T-cell (primary cell): Measurements from ENCODE around the gene CKS2. TPM values are rescaled to one million over a fixed set of nuclear protein-coding genes. Genes with fewer than 3 reads are reported as not detected.

Experiments used
- ATAC-seq, 4 experiments: fragments of 200-7000 bp in 3 of 4; fragments of 150-1000 bp in 1 of 4; cut with Tn5 transposase; replicated peaks in 1 of 4; 1 replicate in 3 of 4; 2 replicates in 1 of 4; pipeline ENCODE4 v1.10.0; 2021; ENCODE audit warnings: moderate library complexity in 3 of 4, mild to moderate bottlenecking in 2 of 4, moderate number of reproducible peaks in 1 of 4
- CTCF ChIA-PET, 2 donors: fragments of 300-600 bp; sonication (Branson Sonifier 250); formaldehyde crosslinking; loops; one replicate each; lab custom pipeline; 2022; ENCODE audit warnings: antibody characterized with exemption in 2 of 2; lab: Charles Lee
- POLR2A ChIA-PET, 2 donors: fragments of 300-600 bp; sonication (Branson Sonifier 250); formaldehyde crosslinking; loops; one replicate each; lab custom pipeline; 2022; ENCODE audit warnings: antibody characterized with exemption in 2 of 2; lab: Charles Lee
- DNase-seq, 35 experiments: peaks; one replicate each; pipeline versions ENCODE4 v3.0.0 to v3.0.0-alpha.2; 2013 to 2023
- H3K27ac ChIP-seq: one replicate; pipeline ENCODE4 v1.5.1; 2013; ENCODE audit warnings: low read length
- H3K27me3 ChIP-seq, 2 experiments: replicated peaks in 1 of 2; 1 replicate in 1 of 2; 2 replicates in 1 of 2; pipeline versions ENCODE4 v1.6.1 to v1.7.0; 2013; ENCODE audit warnings: low read length in 1 of 2, mixed read lengths in 1 of 2; ENCODE audit not compliant: control insufficient read depth in 2 of 2, insufficient read depth in 2 of 2; ENCODE audit errors: extremely low read depth in 1 of 2
- H3K36me3 ChIP-seq, 2 donors: 1 replicate in 1 of 2; 2 replicates in 1 of 2; pipeline versions ENCODE4 v1.6.1 to v1.7.0; 2013; ENCODE audit warnings: low read length in 1 of 2; ENCODE audit not compliant: control insufficient read depth in 2 of 2, insufficient read depth in 1 of 2; ENCODE audit errors: extremely low read depth in 1 of 2
- H3K4me1 ChIP-seq, 2 experiments: 1 replicate in 1 of 2; 2 replicates in 1 of 2; pipeline versions ENCODE4 v1.6.1 to v1.7.0; 2013; ENCODE audit warnings: low read length in 2 of 2, mixed read lengths in 1 of 2; ENCODE audit not compliant: insufficient read depth in 2 of 2, control insufficient read depth in 1 of 2; ENCODE audit errors: extremely low read depth in 1 of 2
- H3K4me3 ChIP-seq, 2 donors: 1 replicate in 1 of 2; 2 replicates in 1 of 2; pipeline versions ENCODE4 v1.5.1 to v1.7.0; 2013; ENCODE audit warnings: mild to moderate bottlenecking in 2 of 2, low read length in 1 of 2, moderate library complexity in 1 of 2; ENCODE audit not compliant: control insufficient read depth in 1 of 2; ENCODE audit errors: extremely low read depth in 1 of 2
- H3K9me3 ChIP-seq: 2 replicates; pipeline ENCODE4 v1.7.0; 2013
- H3K27ac Mint-ChIP-seq, 2 donors: one replicate each; pipeline ENCODE4 v1.8.0; 2020 to 2021; ENCODE audit warnings: mild to moderate bottlenecking in 2 of 2, mixed read lengths in 2 of 2
- H3K27me3 Mint-ChIP-seq, 2 donors: one replicate each; pipeline ENCODE4 v1.8.0; 2021 to 2022; ENCODE audit warnings: mixed read lengths in 2 of 2
- H3K36me3 Mint-ChIP-seq: one replicate; pipeline ENCODE4 v1.8.0; 2021; ENCODE audit warnings: mixed read lengths
- H3K4me1 Mint-ChIP-seq, 3 donors: one replicate each; pipeline ENCODE4 v1.8.0; 2020 to 2022; ENCODE audit warnings: mixed read lengths in 3 of 3, mild to moderate bottlenecking in 1 of 3
- H3K4me3 Mint-ChIP-seq, 3 donors: one replicate each; pipeline ENCODE4 v1.8.0; 2020 to 2022; ENCODE audit warnings: mild to moderate bottlenecking in 3 of 3, mixed read lengths in 3 of 3, moderate library complexity in 3 of 3
- H3K9me3 Mint-ChIP-seq, 3 donors: one replicate each; pipeline ENCODE4 v1.8.0; 2020 to 2022; ENCODE audit warnings: mixed read lengths in 3 of 3
- WGBS: methylation state at CpG from one replicate; pipeline ENCODE4 v1.1.5; 2013; ENCODE audit warnings: missing lambda C conversion rate; ENCODE audit not compliant: insufficient coverage; 5-methylcytosine and 5-hydroxymethylcytosine counted together
- total RNA-seq, 35 experiments: library from RNA in 6 of 35; stranded (reverse) in 6 of 35; fragments of 120-200 nt in 1 of 35; gene quantifications; one replicate each; pipeline versions ENCODE4 v1.2.1 to v1.2.4 and lab custom pipeline; 2013 to 2026

The CKS2 gene
- total RNA-seq, 5 donors from 2014 or later (not counting 1 experiment from before 2014, with no cell fraction given) = 8.6 to 13.1 (median 9.2) TPM

DNA sequence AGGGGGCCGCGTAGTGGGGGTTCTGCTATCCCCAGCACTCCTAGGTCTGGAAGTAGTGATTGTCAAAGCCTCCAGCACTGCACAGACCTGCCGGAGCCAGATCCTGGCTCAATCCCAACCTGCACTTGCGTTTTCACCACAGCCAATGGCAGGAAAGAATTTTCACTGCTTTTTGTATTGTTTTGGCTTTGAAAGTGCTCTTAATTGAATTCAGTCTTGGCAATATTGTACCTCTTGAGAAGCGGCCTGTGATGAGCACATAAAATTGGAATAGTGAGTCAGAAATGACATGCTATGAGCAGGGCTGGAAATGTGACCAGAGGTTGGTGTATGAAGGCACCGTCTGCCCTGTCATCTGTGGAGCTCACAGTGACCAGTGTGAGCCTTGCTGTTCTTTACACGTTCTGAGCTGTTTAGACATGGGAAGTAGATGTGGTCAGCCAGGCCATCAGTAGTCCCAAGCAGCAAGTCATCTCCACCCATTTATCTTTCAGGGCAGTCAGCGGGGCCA, 48.8 kb downstream of the CKS2 start:
- WGBS = 90% methylated on average over 2 of the region's 8 CpGs
- peaks cover 13 to 86% of the 10 kb centered on the region in 2 donors for H3K36me3 ChIP-seq
- Mint-ChIP-seq H3K36me3 (peaks cover 64% of the 10 kb centered on the region), H3K4me1 (peaks cover 4 to 12% (median 8%) of the 10 kb centered on the region in 3 donors), H3K9me3 (no peaks in the 10 kb centered on the region), H3K27me3 (no peaks in the 10 kb centered on the region), H3K4me3 (no peak overlapping the region), H3K27ac (peak overlapping the region; percentile 12 to 80)
- CTCF ChIA-PET = no interaction called here
- H3K27me3 ChIP-seq = no peaks in the 10 kb centered on the region
- DNase-seq (peak in 1 of 35 experiments; percentile 2), ATAC-seq (no peak)
- H3K27ac ChIP-seq = no peak overlapping the region
- no peaks in the 10 kb centered on the region for H3K9me3 ChIP-seq
- no peak overlapping the region for H3K4me3 ChIP-seq
- POLR2A ChIA-PET = interaction anchor here in 1 of 2 donors (0.7 kb wide), 1 partner anchor 35 kb away, joined by 3 read pairs; no protein-coding TSS in a partner anchor
- no peaks in the 10 kb centered on the region for H3K4me1 ChIP-seq

- H3K27ac ChIP-seq = no peak overlapping the region
- no peak for ATAC-seq
- POLR2A ChIA-PET = interaction anchor here in 1 of 2 donors (0.7 kb wide), 1 partner anchor 35 kb away, joined by 3 read pairs; no protein-coding TSS in a partner anchor
Observed at GRCh38 chr9:89360465-89360864, 49.5 kb downstream of the CKS2 start.

GRCh38 chr9:89361031-89361430, 50.0 kb downstream of the CKS2 start:
- H3K9me3 ChIP-seq = no peaks in the 10 kb centered on the region
- H3K4me1 ChIP-seq = no peaks in the 10 kb centered on the region
- H3K27ac ChIP-seq = no peak overlapping the region
- CTCF ChIA-PET = no interaction called here
- DNase-seq (no peak), ATAC-seq (no peak)
- peaks cover 13 to 75% of the 10 kb centered on the region in 2 donors for H3K36me3 ChIP-seq
- Mint-ChIP-seq H3K27ac (peak overlapping the region; percentile 23 to 72), H3K9me3 (no peaks in the 10 kb centered on the region), H3K27me3 (no peaks in the 10 kb centered on the region), H3K4me3 (no peak overlapping the region), H3K4me1 (peaks cover 4 to 12% (median 10%) of the 10 kb centered on the region in 3 donors), H3K36me3 (peaks cover 57% of the 10 kb centered on the region)
- no peaks in the 10 kb centered on the region for H3K27me3 ChIP-seq
- H3K4me3 ChIP-seq = no peak overlapping the region
- POLR2A ChIA-PET = no interaction called here
- WGBS = 100% methylated on average over 4 of the region's 6 CpGs

More at GRCh38 chr9:89360465-89360864, 49.5 kb downstream of the CKS2 start:
- no peaks in the 10 kb centered on the region for H3K27me3 ChIP-seq
- H3K9me3 ChIP-seq = no peaks in the 10 kb centered on the region
- H3K4me3 ChIP-seq = no peak overlapping the region
- no peaks in the 10 kb centered on the region for H3K9me3 Mint-ChIP-seq
- peak in 1 of 35 experiments; percentile 2 for DNase-seq
- CTCF ChIA-PET = no interaction called here
- H3K4me1 ChIP-seq = no peaks in the 10 kb centered on the region
- H3K4me3 Mint-ChIP-seq = no peak overlapping the region
- peaks cover 4 to 12% (median 10%) of the 10 kb centered on the region in 3 donors for H3K4me1 Mint-ChIP-seq
- H3K36me3 Mint-ChIP-seq = peaks cover 60% of the 10 kb centered on the region
- WGBS = 80% methylated on average over 1 of the region's 3 CpGs
- peaks cover 13 to 81% of the 10 kb centered on the region in 2 donors for H3K36me3 ChIP-seq
- no peaks in the 10 kb centered on the region for H3K27me3 Mint-ChIP-seq
- peak overlapping the region; percentile 23 to 72 for H3K27ac Mint-ChIP-seq

GRCh38 chr9:89361816-89362646, 51.0 kb downstream of the CKS2 start:
- Mint-ChIP-seq H3K27me3 (no peaks in the 10 kb centered on the region), H3K27ac (peak overlapping the region in 1 of 2 donors; percentile 39), H3K9me3 (no peaks in the 10 kb centered on the region), H3K4me3 (no peak overlapping the region), H3K4me1 (peaks cover 4 to 12% (median 8%) of the 10 kb centered on the region in 3 donors), H3K36me3 (peaks cover 50% of the 10 kb centered on the region)
- ATAC-seq = no peak
- CTCF ChIA-PET = no interaction called here
- peaks cover 13 to 65% of the 10 kb centered on the region in 2 donors for H3K36me3 ChIP-seq
- DNase-seq = peak in 1 of 35 experiments; percentile 9
- no peaks in the 10 kb centered on the region for H3K9me3 ChIP-seq
- H3K27me3 ChIP-seq = no peaks in the 10 kb centered on the region
- H3K27ac ChIP-seq = no peak overlapping the region
- H3K4me3 ChIP-seq = no peak overlapping the region
- 89% methylated on average over 6 of the region's 9 CpGs for WGBS
- POLR2A ChIA-PET = no interaction called here
- H3K4me1 ChIP-seq = no peaks in the 10 kb centered on the region

GRCh38 chr9:89362647-89363310, 51.8 kb downstream of the CKS2 start:
- Mint-ChIP-seq H3K27me3 (no peaks in the 10 kb centered on the region), H3K27ac (peak overlapping the region in 1 of 2 donors; percentile 39), H3K9me3 (no peaks in the 10 kb centered on the region), H3K36me3 (peaks cover 42% of the 10 kb centered on the region), H3K4me1 (peaks cover 4 to 12% (median 5%) of the 10 kb centered on the region in 3 donors), H3K4me3 (no peak overlapping the region)
- CTCF ChIA-PET = no interaction called here
- H3K36me3 ChIP-seq = peaks cover 13 to 58% of the 10 kb centered on the region in 2 donors
- POLR2A ChIA-PET = no interaction called here
- H3K9me3 ChIP-seq = no peaks in the 10 kb centered on the region
- no peak overlapping the region for H3K27ac ChIP-seq
- H3K4me1 ChIP-seq = peaks cover 0 to 7% of the 10 kb centered on the region in 2 experiments
- 92% methylated on average over 7 of the region's 10 CpGs for WGBS
- ATAC-seq = no peak
- no peaks in the 10 kb centered on the region for H3K27me3 ChIP-seq
- no peak overlapping the region for H3K4me3 ChIP-seq
- peak in 1 of 35 experiments; percentile 12 for DNase-seq

GRCh38 chr9:89363311-89363670, 52.3 kb downstream of the CKS2 start:
- H3K27ac Mint-ChIP-seq = peak overlapping the region in 1 of 2 donors; percentile 69
- peaks cover 0 to 11% of the 10 kb centered on the region in 2 experiments for H3K4me1 ChIP-seq
- H3K27me3 ChIP-seq = no peaks in the 10 kb centered on the region
- H3K27me3 Mint-ChIP-seq = no peaks in the 10 kb centered on the region
- no peaks in the 10 kb centered on the region for H3K9me3 ChIP-seq
- peaks cover 6 to 16% (median 6%) of the 10 kb centered on the region in 3 donors for H3K4me1 Mint-ChIP-seq
- H3K4me3 ChIP-seq = no peak overlapping the region
- ATAC-seq (no peak), DNase-seq (peak in 2 of 35 experiments; percentile 8 to 9)
- peaks cover 40% of the 10 kb centered on the region for H3K36me3 Mint-ChIP-seq
- no peak overlapping the region for H3K4me3 Mint-ChIP-seq
- H3K27ac ChIP-seq = no peak overlapping the region
- ChIA-PET CTCF (no interaction called here), POLR2A (no interaction called here)
- no peaks in the 10 kb centered on the region for H3K9me3 Mint-ChIP-seq
- WGBS = 96% methylated on average over 5 of the region's 6 CpGs
- peaks cover 12 to 53% of the 10 kb centered on the region in 2 donors for H3K36me3 ChIP-seq
